Neural cell (in vitro differentiated cells): ENCODE results near the gene CAMKMT.

Experiments
- EP300 ChIP-seq: fragments of 450-650 bp; conservative IDR thresholded peaks from 2 replicates; pipeline ENCODE4 v1.6.1; 2014; ENCODE audit warnings: antibody characterized with exemption, mild to moderate bottlenecking, moderate library complexity; ENCODE audit not compliant: poor library complexity, severe bottlenecking
- EZH2 ChIP-seq: fragments of 200-600, 300-800 bp; shearing (Covaris generic), sonication (generic); IDR thresholded peaks from 2 replicates; pipeline ENCODE4 v1.6.1; 2014; ENCODE audit warnings: antibody characterized with exemption, low read length, borderline replicate concordance, mild to moderate bottlenecking; ENCODE audit not compliant: insufficient read depth, poor library complexity, severe bottlenecking
- MXI1 ChIP-seq: fragments of 450-650 bp; conservative IDR thresholded peaks from 2 replicates; pipeline ENCODE4 v1.6.1; 2014; ENCODE audit warnings: antibody characterized with exemption, mild to moderate bottlenecking; ENCODE audit not compliant: poor library complexity, severe bottlenecking
- POLR2AphosphoS5 ChIP-seq: IDR thresholded peaks from 2 replicates; pipeline ENCODE4 v1.6.1; 2012
- RAD21 ChIP-seq: fragments of 450-650 bp; conservative IDR thresholded peaks from 2 replicates; pipeline ENCODE4 v1.6.1; 2014; ENCODE audit warnings: antibody characterized with exemption, mild to moderate bottlenecking, moderate library complexity
- SMC3 ChIP-seq: fragments of 450-650 bp; conservative IDR thresholded peaks from 2 replicates; pipeline ENCODE4 v1.6.1; 2014; ENCODE audit warnings: antibody characterized with exemption, mild to moderate bottlenecking, moderate library complexity; ENCODE audit not compliant: poor library complexity
- TAF1 ChIP-seq: IDR thresholded peaks from 2 replicates; pipeline ENCODE4 v1.6.1; 2012; ENCODE audit warnings: low read depth
- TF ChIP-seq, protein P1 (sequence below): fragments of 450-650 bp; IDR thresholded peaks from 2 replicates; pipeline ENCODE4 v1.5.1; 2014; ENCODE audit warnings: antibody characterized with exemption, mild to moderate bottlenecking, moderate library complexity; ENCODE audit not compliant: poor library complexity, severe bottlenecking
- TF ChIP-seq, protein P2 (sequence below): IDR thresholded peaks from 2 replicates; pipeline ENCODE4 v1.6.1; 2012; ENCODE audit warnings: borderline replicate concordance

DNA sequence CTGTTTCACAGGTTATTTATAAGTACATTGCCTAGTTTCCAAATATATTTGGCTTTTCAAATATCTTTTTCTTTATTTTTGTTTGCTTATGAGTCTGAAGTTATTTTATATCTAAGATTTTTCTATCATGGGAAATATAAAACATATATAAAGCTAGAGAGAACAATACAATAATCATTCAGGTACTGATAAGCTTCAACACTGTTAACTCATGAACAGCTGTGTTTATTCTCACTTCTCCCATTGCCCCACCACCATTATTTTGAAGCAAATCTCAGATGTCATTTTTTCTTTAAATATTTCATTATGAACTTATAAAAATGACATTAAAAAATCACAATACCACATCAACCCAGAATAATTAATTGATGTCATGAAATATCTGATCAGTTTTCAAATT lies 9.7 kb downstream of the CAMKMT start:
- no peak for TF ChIP-seq MXI1
- TF ChIP-seq, protein P1, sequence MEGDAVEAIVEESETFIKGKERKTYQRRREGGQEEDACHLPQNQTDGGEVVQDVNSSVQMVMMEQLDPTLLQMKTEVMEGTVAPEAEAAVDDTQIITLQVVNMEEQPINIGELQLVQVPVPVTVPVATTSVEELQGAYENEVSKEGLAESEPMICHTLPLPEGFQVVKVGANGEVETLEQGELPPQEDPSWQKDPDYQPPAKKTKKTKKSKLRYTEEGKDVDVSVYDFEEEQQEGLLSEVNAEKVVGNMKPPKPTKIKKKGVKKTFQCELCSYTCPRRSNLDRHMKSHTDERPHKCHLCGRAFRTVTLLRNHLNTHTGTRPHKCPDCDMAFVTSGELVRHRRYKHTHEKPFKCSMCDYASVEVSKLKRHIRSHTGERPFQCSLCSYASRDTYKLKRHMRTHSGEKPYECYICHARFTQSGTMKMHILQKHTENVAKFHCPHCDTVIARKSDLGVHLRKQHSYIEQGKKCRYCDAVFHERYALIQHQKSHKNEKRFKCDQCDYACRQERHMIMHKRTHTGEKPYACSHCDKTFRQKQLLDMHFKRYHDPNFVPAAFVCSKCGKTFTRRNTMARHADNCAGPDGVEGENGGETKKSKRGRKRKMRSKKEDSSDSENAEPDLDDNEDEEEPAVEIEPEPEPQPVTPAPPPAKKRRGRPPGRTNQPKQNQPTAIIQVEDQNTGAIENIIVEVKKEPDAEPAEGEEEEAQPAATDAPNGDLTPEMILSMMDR, result no peak
- TF ChIP-seq, protein P2, sequence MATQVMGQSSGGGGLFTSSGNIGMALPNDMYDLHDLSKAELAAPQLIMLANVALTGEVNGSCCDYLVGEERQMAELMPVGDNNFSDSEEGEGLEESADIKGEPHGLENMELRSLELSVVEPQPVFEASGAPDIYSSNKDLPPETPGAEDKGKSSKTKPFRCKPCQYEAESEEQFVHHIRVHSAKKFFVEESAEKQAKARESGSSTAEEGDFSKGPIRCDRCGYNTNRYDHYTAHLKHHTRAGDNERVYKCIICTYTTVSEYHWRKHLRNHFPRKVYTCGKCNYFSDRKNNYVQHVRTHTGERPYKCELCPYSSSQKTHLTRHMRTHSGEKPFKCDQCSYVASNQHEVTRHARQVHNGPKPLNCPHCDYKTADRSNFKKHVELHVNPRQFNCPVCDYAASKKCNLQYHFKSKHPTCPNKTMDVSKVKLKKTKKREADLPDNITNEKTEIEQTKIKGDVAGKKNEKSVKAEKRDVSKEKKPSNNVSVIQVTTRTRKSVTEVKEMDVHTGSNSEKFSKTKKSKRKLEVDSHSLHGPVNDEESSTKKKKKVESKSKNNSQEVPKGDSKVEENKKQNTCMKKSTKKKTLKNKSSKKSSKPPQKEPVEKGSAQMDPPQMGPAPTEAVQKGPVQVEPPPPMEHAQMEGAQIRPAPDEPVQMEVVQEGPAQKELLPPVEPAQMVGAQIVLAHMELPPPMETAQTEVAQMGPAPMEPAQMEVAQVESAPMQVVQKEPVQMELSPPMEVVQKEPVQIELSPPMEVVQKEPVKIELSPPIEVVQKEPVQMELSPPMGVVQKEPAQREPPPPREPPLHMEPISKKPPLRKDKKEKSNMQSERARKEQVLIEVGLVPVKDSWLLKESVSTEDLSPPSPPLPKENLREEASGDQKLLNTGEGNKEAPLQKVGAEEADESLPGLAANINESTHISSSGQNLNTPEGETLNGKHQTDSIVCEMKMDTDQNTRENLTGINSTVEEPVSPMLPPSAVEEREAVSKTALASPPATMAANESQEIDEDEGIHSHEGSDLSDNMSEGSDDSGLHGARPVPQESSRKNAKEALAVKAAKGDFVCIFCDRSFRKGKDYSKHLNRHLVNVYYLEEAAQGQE, result no peak
- TF ChIP-seq EZH2, result no peak
- TF ChIP-seq POLR2AphosphoS5, result no peak
- TF ChIP-seq TAF1, result no peak
- TF ChIP-seq EP300, result no peak
- TF ChIP-seq RAD21, result no peak
- TF ChIP-seq SMC3, result no peak
